Glutamatergic neuron (in vitro differentiated cells): ENCODE data around the gene GATD1. TPM values are rescaled to one million over a fixed set of nuclear protein-coding genes. Genes with fewer than 3 reads are reported as not detected.
A peak's percentile ranks its signal among the peaks of the same experiment; 100 is the strongest.

Source experiments
- DNase-seq: peaks from one replicate; pipeline ENCODE4 v3.0.0; 2022
- H3K27ac Mint-ChIP-seq: one replicate; pipeline ENCODE4 v1.8.0; 2020; ENCODE audit warnings: mild to moderate bottlenecking, mixed read lengths, inconsistent platforms; ENCODE audit not compliant: unreplicated experiment
- H3K27me3 Mint-ChIP-seq: one replicate; pipeline ENCODE4 v1.8.0; 2020; ENCODE audit warnings: mild to moderate bottlenecking, moderate library complexity, mixed read lengths, inconsistent platforms; ENCODE audit not compliant: unreplicated experiment
- H3K36me3 Mint-ChIP-seq: one replicate; pipeline ENCODE4 v1.8.0; 2020; ENCODE audit warnings: mild to moderate bottlenecking, mixed read lengths, inconsistent platforms; ENCODE audit not compliant: unreplicated experiment
- H3K4me1 Mint-ChIP-seq: one replicate; pipeline ENCODE4 v1.8.0; 2020; ENCODE audit warnings: mild to moderate bottlenecking, low read depth, mixed read lengths, inconsistent platforms; ENCODE audit not compliant: unreplicated experiment
- H3K4me3 Mint-ChIP-seq: one replicate; pipeline ENCODE4 v1.8.0; 2020; ENCODE audit warnings: mild to moderate bottlenecking, mixed read lengths, inconsistent platforms; ENCODE audit not compliant: unreplicated experiment
- H3K9me3 Mint-ChIP-seq: one replicate; pipeline ENCODE4 v1.8.0; 2020; ENCODE audit warnings: mild to moderate bottlenecking, moderate library complexity, mixed read lengths, inconsistent platforms; ENCODE audit not compliant: unreplicated experiment
- total RNA-seq: library from RNA; stranded (reverse); fragmentation: NEBNext Ultra II Directional; extraction: Animal tissue kit (Norgen Biotek cat#: 25700); gene quantifications from one replicate; pipeline ENCODE4 v1.2.1, GENCODE V29; 2021; ENCODE audit not compliant: unreplicated experiment
- TF ChIP-seq, protein P1 (sequence below): fragments of 200-600 bp; sonication (generic); IDR thresholded peaks from one replicate; pipeline ENCODE4 v1.5.0; 2021; ENCODE audit not compliant: partially characterized antibody, unreplicated experiment

The GATD1 gene
- total RNA-seq, 1 donor from 2014 or later: 67.5 TPM

DNA sequence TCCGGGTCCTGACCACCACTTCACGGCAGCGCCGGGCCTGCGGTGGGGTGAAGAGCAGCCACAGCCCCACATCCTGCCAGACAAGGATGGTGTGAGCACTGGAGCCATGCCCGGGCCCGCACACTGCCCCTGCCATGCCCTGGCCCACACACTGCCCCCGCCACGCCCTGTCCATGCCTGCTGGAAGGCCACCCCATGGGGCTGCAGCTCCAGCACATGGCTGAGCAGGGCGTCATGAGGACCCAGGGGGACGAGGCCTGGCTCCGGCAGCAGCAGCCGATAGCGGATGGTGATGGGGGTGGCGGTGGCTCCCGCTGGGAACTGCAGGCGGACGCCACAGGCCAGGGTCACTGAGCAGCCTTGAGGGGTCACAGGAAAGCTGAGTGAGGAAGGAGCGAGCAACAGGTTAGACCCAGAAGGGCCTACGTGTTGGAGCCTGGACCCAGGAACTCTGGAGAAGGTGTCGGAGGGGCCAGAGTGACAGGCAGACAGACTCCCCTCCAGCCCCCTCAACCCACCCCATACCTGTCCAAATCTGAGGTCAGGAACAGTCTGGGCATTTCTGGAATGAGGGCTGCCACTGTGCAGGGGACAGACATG is 24.8 kb upstream of the GATD1 start:
- Mint-ChIP-seq H3K36me3 (no peaks in the 10 kb centered on the region), H3K4me3 (no peak overlapping the region), H3K27me3 (peaks cover 6% of the 10 kb centered on the region), H3K4me1 (peaks cover 4% of the 10 kb centered on the region), H3K9me3 (peaks cover 9% of the 10 kb centered on the region), H3K27ac (no peak overlapping the region)
- peak; percentile 25 for DNase-seq
- TF ChIP-seq, protein P1, sequence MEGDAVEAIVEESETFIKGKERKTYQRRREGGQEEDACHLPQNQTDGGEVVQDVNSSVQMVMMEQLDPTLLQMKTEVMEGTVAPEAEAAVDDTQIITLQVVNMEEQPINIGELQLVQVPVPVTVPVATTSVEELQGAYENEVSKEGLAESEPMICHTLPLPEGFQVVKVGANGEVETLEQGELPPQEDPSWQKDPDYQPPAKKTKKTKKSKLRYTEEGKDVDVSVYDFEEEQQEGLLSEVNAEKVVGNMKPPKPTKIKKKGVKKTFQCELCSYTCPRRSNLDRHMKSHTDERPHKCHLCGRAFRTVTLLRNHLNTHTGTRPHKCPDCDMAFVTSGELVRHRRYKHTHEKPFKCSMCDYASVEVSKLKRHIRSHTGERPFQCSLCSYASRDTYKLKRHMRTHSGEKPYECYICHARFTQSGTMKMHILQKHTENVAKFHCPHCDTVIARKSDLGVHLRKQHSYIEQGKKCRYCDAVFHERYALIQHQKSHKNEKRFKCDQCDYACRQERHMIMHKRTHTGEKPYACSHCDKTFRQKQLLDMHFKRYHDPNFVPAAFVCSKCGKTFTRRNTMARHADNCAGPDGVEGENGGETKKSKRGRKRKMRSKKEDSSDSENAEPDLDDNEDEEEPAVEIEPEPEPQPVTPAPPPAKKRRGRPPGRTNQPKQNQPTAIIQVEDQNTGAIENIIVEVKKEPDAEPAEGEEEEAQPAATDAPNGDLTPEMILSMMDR: no peak

DNA sequence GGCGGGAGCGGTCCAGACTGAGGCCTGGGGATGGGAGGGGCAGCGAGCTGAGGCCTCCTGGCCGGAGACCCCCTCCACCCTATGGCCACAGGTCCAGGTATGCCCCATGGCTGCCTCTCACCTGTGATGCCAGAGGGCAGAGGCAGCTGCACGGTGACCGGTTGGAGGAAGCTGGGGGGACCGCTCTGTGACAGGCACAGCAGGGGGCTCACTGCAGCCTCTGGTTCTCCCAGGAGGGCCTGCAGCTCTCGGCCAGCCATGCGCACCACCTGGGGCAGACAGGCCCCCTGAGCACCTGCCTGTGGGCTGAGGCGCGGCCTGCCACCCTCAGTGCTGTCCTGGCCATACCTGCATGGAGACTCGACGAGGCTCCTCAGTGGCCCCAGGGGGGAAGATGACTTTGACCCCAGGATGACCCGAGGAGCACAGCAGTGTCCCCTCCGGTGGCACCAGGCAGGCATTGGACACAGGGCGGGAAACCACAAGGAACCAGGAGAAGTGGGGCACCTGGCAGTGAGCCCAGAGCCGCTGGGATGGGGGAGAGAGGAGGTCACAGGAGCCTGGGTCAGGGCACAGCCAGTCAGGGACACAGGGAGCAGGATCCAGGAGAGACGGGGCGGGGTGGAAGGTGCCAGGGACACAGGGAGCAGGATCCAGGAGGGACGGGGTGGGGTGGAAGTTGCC is 24.0 kb upstream of the GATD1 start:
- H3K27me3 Mint-ChIP-seq: peaks cover 8% of the 10 kb centered on the region
- peak; percentile 10 for DNase-seq
- peaks cover 5% of the 10 kb centered on the region for H3K4me1 Mint-ChIP-seq
- TF ChIP-seq, protein P1: no peak
- H3K27ac Mint-ChIP-seq: no peak overlapping the region
- no peak overlapping the region for H3K4me3 Mint-ChIP-seq
- no peaks in the 10 kb centered on the region for H3K36me3 Mint-ChIP-seq
- peaks cover 10% of the 10 kb centered on the region for H3K9me3 Mint-ChIP-seq

DNA sequence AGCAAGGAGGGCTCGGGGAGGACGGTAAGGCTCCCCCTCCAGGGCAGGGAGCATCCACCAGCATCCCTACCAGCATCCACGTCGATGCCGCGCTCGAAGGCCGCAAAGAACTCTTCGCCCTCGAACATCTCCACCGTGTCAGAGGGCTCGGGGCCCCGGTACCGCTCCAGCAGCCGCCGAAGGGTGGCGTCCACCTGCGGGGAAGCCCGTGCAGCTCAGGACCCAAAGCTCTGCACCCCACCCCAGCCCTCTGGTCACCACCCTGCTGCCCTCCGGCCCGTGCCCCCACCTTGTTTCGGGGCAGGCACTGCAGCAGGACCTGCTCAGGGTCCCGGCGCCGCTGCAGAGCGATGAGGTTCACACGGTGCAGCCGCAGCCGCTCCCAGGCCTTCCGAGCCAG is 23.2 kb upstream of the GATD1 start:
- DNase-seq: peak; percentile 13
- no peaks in the 10 kb centered on the region for H3K36me3 Mint-ChIP-seq
- H3K4me1 Mint-ChIP-seq: peaks cover 4% of the 10 kb centered on the region
- peaks cover 7% of the 10 kb centered on the region for H3K9me3 Mint-ChIP-seq
- H3K4me3 Mint-ChIP-seq: no peak overlapping the region
- TF ChIP-seq, protein P1: no peak
- no peak overlapping the region for H3K27ac Mint-ChIP-seq
- H3K27me3 Mint-ChIP-seq: peaks cover 5% of the 10 kb centered on the region

DNA sequence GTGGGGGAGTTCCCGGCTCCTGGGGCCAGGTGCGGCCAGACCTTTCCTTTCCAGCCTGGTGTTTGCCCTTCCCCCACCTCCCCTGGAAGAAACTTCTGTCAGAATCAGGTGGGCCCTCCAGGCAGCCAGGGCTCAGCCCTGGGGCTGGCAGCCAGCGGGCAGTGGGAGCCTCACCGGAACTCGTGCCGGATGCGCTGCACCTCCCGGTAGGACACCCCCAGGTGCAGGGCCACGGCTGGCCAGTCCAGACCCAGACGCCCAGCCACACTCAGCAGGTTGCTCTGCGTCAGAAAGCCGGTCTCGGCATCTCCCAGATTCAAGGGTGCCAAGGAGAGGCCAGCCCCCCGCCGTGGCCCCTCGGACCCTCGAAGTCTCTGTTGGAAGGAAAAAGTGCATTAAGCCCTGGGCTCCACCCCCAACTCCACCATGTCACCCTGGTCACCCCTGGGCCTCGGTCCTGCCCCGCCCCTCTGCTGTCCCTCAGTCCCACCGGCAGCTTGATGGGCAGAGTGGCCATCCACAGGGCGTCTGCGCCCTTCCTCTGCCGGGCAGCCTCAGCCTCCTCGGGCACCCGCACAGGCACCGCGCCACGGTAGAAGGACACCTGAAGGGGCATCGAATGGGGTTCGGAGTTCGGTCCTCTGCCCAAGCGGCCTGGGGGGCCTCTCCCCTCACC is 22.5 kb upstream of the GATD1 start:
- TF ChIP-seq, protein P1: no peak

More for the DNA sequence above, 22.5 kb upstream of the GATD1 start:
- H3K4me3 Mint-ChIP-seq: no peak overlapping the region
- peaks cover 4% of the 10 kb centered on the region for H3K4me1 Mint-ChIP-seq
- H3K27me3 Mint-ChIP-seq: peaks cover 4% of the 10 kb centered on the region
- no peaks in the 10 kb centered on the region for H3K36me3 Mint-ChIP-seq
- no peak overlapping the region for H3K27ac Mint-ChIP-seq
- H3K9me3 Mint-ChIP-seq: peaks cover 6% of the 10 kb centered on the region
- peak; percentile 14 for DNase-seq
